D721Med (cell line): Measurements from ENCODE around the gene KDM5C.
A peak's percentile ranks its signal among the peaks of the same experiment; 100 is the strongest.

Source experiments
- DNase-seq: peaks from one replicate; pipeline ENCODE4 v3.0.0; 2011; ENCODE audit warnings: low spot score; ENCODE audit not compliant: insufficient read length
- FAIRE-seq: peaks from 2 replicates; lab custom pipeline; 2011; peaks lifted over from hg19 to GRCh38; lab: Jason Lieb, UNC
- CTCF ChIP-seq: IDR thresholded peaks from 2 replicates; pipeline ENCODE4 v1.5.1; 2012; ENCODE audit warnings: mild to moderate bottlenecking, control low read depth; ENCODE audit not compliant: insufficient read depth; ENCODE audit errors: missing control alignments

KDM5C gene

GRCh38 chrX:53239474-53239873, 14.5 kb upstream of the KDM5C start:
- no peak for DNase-seq
- no peak for TF ChIP-seq CTCF
- no peak for FAIRE-seq

DNA sequence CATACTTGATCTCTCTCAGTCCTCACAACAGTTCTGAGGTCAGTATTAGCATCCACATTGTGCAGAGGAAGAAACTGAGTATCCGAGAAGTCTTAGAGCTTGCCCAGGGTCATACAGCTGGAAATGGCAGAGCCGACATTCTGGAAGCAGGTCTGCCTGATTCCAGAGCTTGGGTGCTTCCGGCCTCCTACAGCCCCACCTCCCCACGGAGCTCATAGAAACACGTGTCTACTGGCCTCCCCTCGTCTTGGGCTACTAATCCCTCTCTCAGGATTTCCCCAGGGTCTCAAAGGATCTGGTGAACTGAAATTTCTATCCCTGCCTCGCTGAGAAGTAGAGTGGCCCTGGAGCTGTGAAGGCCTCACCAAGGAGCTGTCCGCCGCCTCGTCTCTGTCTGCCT, 12.0 kb upstream of the KDM5C start:
- FAIRE-seq (no peak), DNase-seq (peak; percentile 35)
- no peak for TF ChIP-seq CTCF

DNA sequence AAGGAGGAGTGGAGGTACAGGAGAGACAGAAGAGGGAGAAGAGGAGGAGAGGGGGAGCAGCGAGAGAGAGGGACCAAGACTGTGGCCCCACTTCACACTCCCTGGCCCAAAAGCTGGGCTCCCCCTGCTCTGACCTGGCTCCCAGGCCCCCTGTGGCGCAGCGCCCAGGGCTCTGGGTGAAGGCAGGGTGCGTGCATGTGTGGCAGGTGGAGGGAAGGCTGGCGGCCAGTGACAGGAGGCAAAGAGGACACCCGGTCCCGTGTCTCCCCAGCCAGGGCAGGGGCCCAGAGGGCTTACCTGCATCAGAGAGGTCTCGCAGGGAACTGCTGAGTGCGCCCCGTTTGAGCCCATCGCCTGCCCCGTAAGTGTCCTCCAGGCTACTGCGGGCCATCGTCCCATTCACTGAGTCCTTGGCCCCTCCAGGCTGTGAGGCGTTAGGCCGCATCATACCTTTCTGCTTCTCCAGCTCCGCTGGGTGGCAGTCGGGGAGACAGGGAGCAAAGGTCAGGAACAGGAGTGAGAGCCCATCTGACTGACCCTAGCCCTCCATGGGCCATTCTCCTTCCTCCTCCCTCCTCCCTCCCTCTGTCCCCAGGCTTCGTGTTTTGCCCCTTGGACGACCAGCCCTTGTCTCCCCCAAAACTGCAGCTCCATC, 11.1 kb upstream of the KDM5C start:
- FAIRE-seq (no peak), DNase-seq (no peak)
- no peak for TF ChIP-seq CTCF

GRCh38 chrX:53235566-53235965, 10.6 kb upstream of the KDM5C start:
- no peak for TF ChIP-seq CTCF
- FAIRE-seq (no peak), DNase-seq (no peak)

GRCh38 chrX:53234484-53234883, 9.5 kb upstream of the KDM5C start:
- FAIRE-seq (no peak), DNase-seq (no peak)
- TF ChIP-seq CTCF = no peak

DNA sequence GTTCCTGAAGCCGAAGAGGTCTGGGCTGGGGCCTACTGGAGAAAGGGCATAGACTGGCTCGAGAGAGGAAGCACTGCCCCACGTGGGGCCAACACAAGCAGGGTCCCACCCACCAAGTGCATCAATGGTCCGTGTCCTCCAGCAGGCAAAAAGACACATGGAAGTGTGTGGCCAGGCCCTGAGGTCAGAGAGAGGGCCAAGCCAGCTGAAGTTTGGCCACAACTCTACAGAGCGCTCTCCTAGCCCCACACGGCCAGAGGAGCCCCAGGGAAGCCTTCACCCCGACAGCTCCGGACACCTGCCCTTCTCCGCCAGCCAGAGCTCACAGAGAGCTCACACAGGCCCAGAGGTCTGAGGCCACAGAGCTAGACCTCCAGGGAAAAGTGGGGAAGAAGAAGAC, 8.5 kb upstream of the KDM5C start:
- no peak for FAIRE-seq
- no peak for DNase-seq
- no peak for TF ChIP-seq CTCF

DNA sequence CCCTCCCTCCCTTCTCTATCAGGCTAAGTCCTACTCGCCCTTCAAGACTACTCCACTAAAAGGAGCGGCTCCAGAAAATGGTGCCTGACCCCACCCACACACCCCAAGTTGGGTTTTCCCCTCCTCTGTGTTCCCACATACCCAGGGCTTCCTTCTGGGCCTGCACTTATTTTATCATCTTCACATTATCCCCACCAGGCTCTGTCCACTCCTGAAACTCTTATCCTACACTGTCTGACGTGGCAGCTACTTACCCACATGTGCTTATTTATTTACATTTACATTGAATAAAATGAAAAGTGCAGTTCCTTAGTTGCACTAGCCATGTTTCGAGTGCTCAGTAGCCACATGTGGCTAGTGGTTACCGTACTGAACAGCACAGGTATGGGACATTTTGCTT, 5.1 kb upstream of the KDM5C start:
- no peak for FAIRE-seq

More for the DNA sequence above, 5.1 kb upstream of the KDM5C start:
- TF ChIP-seq CTCF = no peak
- DNase-seq = no peak
